Kidney (tissue), 14 donors: ENCODE measurements around the gene MAP3K19. TPM values are rescaled to one million over a fixed set of nuclear protein-coding genes. Genes with fewer than 3 reads are reported as not detected.

ENCODE experiments used
- DNase-seq, 5 donors: peaks; one replicate each; pipeline ENCODE4 v3.0.0-alpha.2; 2013 to 2020
- FAIRE-seq: peaks from 2 replicates; lab custom pipeline; 2012; peaks lifted over from hg19 to GRCh38; lab: Jason Lieb, UNC
- H3K27ac ChIP-seq, 2 donors: one replicate each; pipeline ENCODE4 v1.7.0; 2013; ENCODE audit warnings: low read depth in 2 of 2, low read length in 2 of 2, inconsistent platforms in 1 of 2
- H3K27me3 ChIP-seq: one replicate; pipeline ENCODE4 v1.7.1; 2013; ENCODE audit warnings: low read length, inconsistent platforms; ENCODE audit not compliant: control insufficient read depth, insufficient read depth
- H3K36me3 ChIP-seq, 3 donors: one replicate each; pipeline versions ENCODE4 v1.7.0 to v1.7.1; 2013; ENCODE audit warnings: low read length in 3 of 3, control low read depth in 1 of 3, inconsistent platforms in 1 of 3; ENCODE audit not compliant: insufficient read depth in 3 of 3, control insufficient read depth in 2 of 3
- H3K4me1 ChIP-seq, 3 donors: one replicate each; pipeline versions ENCODE4 v1.7.0 to v1.7.1; 2013; ENCODE audit warnings: low read length in 3 of 3, inconsistent platforms in 1 of 3, low read depth in 1 of 3; ENCODE audit not compliant: control insufficient read depth in 2 of 3, insufficient read depth in 2 of 3
- H3K4me3 ChIP-seq, 3 donors: one replicate each; pipeline versions ENCODE4 v1.7.0 to v1.8.1; 2013; ENCODE audit warnings: low read length in 3 of 3, control low read depth in 1 of 3, inconsistent platforms in 1 of 3
- H3K9ac ChIP-seq, 3 donors: one replicate each; pipeline versions ENCODE4 v1.7.0 to v1.7.1; 2013; ENCODE audit warnings: low read length in 3 of 3, control low read depth in 1 of 3, inconsistent platforms in 1 of 3
- H3K9me3 ChIP-seq, 3 donors: one replicate each; pipeline versions ENCODE4 v1.7.0 to v1.7.1; 2013; ENCODE audit warnings: low read length in 3 of 3, control low read depth in 1 of 3, inconsistent platforms in 1 of 3; ENCODE audit not compliant: control insufficient read depth in 2 of 3, insufficient read depth in 1 of 3
- intact Hi-C: fragments of 100-400 bp; cut with DNase I; formaldehyde crosslinking; loops from one replicate; pipeline ENCODE4 v1.11.1; 2022
- polyA plus RNA-seq: library from polyadenylated mRNA; stranded (reverse); fragments of 350-450 nt; fragmentation: Illumina TruSeq; extraction: RNeasy Lipid Tissue Mini Kit (QIAGEN cat#74804); gene quantifications from one replicate; pipeline ENCODE4 v1.2.3, GENCODE V29; 2014; ENCODE audit warnings: low read depth, low replicate concordance; ENCODE audit not compliant: insufficient read depth
- total RNA-seq: library from RNA; stranded (reverse); fragmentation: NEBNext Ultra II Directional; extraction: Animal tissue kit (Norgen Biotek cat#: 25700); gene quantifications from one replicate; pipeline ENCODE4 v1.2.1, GENCODE V29; 2021
- TF ChIP-seq, protein P1 (sequence below): IDR thresholded peaks from 3 replicates; pipeline ENCODE4 v1.5.1; 2012; ENCODE audit warnings: mild to moderate bottlenecking, moderate library complexity, borderline replicate concordance; ENCODE audit not compliant: insufficient read depth; ENCODE audit errors: extremely low read depth
- donor health status: control.
- donor health status: control.
- donor health status: control.
- donor health status: control.
- donor health status: control.
- donor health status: DM: yes; HTN: yes; CAD: no.
- donor health status: Normal renal cell carcinoma (clear cell type).

Gene MAP3K19
- total and polyA plus RNA-seq, 2 donors from 2014 or later: not detected

DNA sequence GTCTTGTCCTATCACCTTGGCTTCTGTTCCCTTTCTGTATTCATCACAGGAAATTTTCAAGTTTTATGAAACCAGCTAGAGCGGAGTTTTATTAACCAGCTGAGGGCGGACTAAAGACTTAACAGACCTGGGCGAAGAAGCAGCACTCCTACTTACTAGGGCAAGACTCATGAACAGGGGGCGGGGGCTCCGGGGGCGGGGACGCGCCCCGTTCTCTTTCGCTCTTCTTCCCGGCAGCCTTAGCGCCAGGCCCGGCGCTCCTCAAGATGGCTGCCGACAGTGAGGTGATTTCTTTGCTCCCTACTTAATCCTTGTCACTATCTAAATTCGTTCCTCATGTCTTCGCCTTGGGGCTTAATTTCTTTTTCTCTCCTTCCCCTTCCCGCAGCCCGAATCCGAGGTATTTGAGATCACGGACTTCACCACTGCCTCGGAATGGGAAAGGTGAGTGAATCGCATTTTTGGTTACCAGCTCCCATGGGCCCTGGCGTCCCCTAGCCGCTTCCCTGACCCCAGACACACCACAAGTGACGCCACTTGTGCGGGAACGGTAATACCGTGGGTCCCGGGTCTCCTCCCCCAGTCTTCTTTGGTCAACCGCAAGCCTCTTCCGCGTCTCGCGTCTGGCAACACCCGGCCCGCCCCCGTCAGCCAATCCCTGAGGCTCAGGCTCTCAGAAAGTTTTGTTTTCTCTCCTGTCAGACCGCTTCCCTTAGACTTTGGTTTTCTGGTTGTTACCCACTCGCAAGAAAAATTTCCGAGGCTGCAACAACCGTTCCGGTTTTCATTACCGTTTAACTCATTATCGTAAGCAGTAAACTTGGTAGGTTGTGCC, 5.0 kb upstream of the MAP3K19 start, which contains the start of gene RAB3GAP1:
TSS of gene RAB3GAP1 (plus strand) at position 251 of the 835 bp plus-strand sequence. CDS start at position 267, 16 bp downstream.
- TF ChIP-seq, protein P1, sequence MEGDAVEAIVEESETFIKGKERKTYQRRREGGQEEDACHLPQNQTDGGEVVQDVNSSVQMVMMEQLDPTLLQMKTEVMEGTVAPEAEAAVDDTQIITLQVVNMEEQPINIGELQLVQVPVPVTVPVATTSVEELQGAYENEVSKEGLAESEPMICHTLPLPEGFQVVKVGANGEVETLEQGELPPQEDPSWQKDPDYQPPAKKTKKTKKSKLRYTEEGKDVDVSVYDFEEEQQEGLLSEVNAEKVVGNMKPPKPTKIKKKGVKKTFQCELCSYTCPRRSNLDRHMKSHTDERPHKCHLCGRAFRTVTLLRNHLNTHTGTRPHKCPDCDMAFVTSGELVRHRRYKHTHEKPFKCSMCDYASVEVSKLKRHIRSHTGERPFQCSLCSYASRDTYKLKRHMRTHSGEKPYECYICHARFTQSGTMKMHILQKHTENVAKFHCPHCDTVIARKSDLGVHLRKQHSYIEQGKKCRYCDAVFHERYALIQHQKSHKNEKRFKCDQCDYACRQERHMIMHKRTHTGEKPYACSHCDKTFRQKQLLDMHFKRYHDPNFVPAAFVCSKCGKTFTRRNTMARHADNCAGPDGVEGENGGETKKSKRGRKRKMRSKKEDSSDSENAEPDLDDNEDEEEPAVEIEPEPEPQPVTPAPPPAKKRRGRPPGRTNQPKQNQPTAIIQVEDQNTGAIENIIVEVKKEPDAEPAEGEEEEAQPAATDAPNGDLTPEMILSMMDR: no peak
- DNase-seq (peak; percentile 86 to 93 (median 91)), FAIRE-seq (no peak)
- no peaks in the 10 kb centered on the region for H3K9me3 ChIP-seq
- H3K27me3 ChIP-seq: no peaks in the 10 kb centered on the region
- no peaks in the 10 kb centered on the region for H3K36me3 ChIP-seq
- intact Hi-C loops: no loop called here
- H3K27ac ChIP-seq: peak within 1 kb of the TSS; percentile 95 to 96
- H3K9ac ChIP-seq: peak within 1 kb of the TSS; percentile 94 to 100 (median 96)
- H3K4me1 ChIP-seq: peaks cover 0 to 13% (median 11%) of the 10 kb centered on the region in 3 donors
- peak within 1 kb of the TSS; percentile 96 to 100 (median 98) for H3K4me3 ChIP-seq

DNA sequence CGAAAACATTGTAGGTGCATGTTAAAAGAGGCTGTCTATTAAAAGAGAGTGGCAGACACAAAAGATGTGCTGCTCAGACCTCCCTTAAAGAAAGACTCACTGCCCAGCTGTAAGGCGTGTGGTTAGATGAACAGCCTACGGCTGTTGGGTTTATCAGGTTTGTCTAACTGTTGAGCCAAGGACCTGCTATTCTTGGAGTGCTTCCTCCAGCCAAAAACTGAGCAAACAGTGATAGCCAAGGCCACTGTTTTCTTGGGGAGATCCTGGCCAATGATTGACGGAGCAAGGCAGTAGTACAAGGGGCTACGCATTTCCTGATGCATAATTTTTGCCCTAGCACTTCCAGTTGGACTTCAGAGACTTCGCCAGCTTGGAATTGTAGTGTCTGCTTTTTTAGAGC, 3.4 kb upstream of the MAP3K19 start:
- H3K4me1 ChIP-seq: peaks cover 0 to 13% (median 11%) of the 10 kb centered on the region in 3 donors
- H3K9me3 ChIP-seq: no peaks in the 10 kb centered on the region
- no peak overlapping the region for H3K27ac ChIP-seq
- TF ChIP-seq, protein P1: no peak
- no peaks in the 10 kb centered on the region for H3K36me3 ChIP-seq
- no peak overlapping the region for H3K4me3 ChIP-seq
- H3K27me3 ChIP-seq: no peaks in the 10 kb centered on the region
- no peak overlapping the region for H3K9ac ChIP-seq
- intact Hi-C loops: no loop called here
- DNase-seq (no peak), FAIRE-seq (no peak)

DNA sequence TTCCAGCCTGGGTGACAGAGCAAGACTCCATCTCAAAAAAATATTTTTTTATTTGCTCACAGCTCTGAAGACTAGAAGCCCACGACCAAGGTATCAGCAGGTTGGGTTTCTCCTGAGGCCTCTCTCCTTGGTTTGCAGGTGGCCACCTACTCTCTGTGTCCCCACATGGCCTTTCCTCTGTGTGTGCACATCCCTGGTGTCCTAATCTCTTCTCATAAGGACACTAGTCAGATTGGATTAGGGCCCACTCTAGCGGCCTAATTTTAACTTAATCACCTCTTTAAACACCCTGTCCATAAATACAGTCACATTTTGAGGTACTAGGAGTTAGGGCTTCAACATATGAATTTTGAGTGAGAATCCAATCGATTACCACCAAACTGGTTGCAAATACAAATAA, 2.9 kb upstream of the MAP3K19 start:
- peaks cover 0 to 13% (median 11%) of the 10 kb centered on the region in 3 donors for H3K4me1 ChIP-seq
- no peak overlapping the region for H3K4me3 ChIP-seq
- DNase-seq (no peak), FAIRE-seq (no peak)
- H3K9me3 ChIP-seq: no peaks in the 10 kb centered on the region
- H3K27me3 ChIP-seq: no peaks in the 10 kb centered on the region
- no peak overlapping the region for H3K9ac ChIP-seq
- no peak overlapping the region for H3K27ac ChIP-seq
- H3K36me3 ChIP-seq: no peaks in the 10 kb centered on the region
- TF ChIP-seq, protein P1: no peak
- intact Hi-C loops: no loop called here
